Gastrocnemius medialis (tissue), 4 donors: ENCODE results near the gene COL25A1. TPM values are rescaled to one million over a fixed set of nuclear protein-coding genes. Genes with fewer than 3 reads are reported as not detected.

Experiments used
- ATAC-seq, 2 donors: fragments of 150-250 bp; one replicate each; pipeline ENCODE4 v1.9.1; 2016
- DNase-seq, 2 donors: peaks; one replicate each; pipeline ENCODE4 v3.0.0-alpha.2; 2019
- H3K27ac ChIP-seq, 4 donors: fragments of 200-600 bp; sonication (generic); 1 replicate in 1 of 4; 2 replicates in 3 of 4; pipeline ENCODE4 v1.5.1; 2016 to 2018; ENCODE audit warnings: mild to moderate bottlenecking in 2 of 4, moderate library complexity in 1 of 4
- H3K27me3 ChIP-seq, 3 donors: fragments of 200-600 bp; sonication (generic) in 2 of 3; 1 replicate in 1 of 3; 2 replicates in 2 of 3; pipeline versions ENCODE4 v1.5.1 to v1.6.0; 2016 to 2019; ENCODE audit warnings: mild to moderate bottlenecking in 1 of 3, moderate library complexity in 1 of 3
- H3K36me3 ChIP-seq, 2 donors: fragments of 200-600 bp; sonication (generic) in 1 of 2; one replicate each; pipeline ENCODE4 v1.5.1; 2017 to 2018
- H3K4me1 ChIP-seq, 2 donors: fragments of 200-600 bp; sonication (generic) in 1 of 2; one replicate each; pipeline ENCODE4 v1.5.1; 2016 to 2017; ENCODE audit warnings: mild to moderate bottlenecking in 2 of 2
- H3K4me3 ChIP-seq, 4 donors: fragments of 200-600 bp; sonication (generic) in 3 of 4; 1 replicate in 1 of 4; 2 replicates in 3 of 4; pipeline ENCODE4 v1.5.1; 2016 to 2019; ENCODE audit warnings: mild to moderate bottlenecking in 2 of 4
- H3K9me3 ChIP-seq, 3 donors: fragments of 200-600 bp; sonication (generic) in 2 of 3; 1 replicate in 1 of 3; 2 replicates in 2 of 3; pipeline ENCODE4 v1.5.1; 2016 to 2019
- CTCF ChIP-seq, 5 experiments: fragments of 450-650 bp in 3 of 5; fragments of 200-600 bp in 2 of 5; sonication (generic) in 2 of 5; IDR thresholded peaks in 4 of 5; conservative IDR thresholded peaks in 1 of 5; 1 replicate in 4 of 5; 2 replicates in 1 of 5; pipeline ENCODE4 v1.5.1; 2016 to 2019; ENCODE audit warnings: antibody characterized with exemption in 5 of 5, mild to moderate bottlenecking in 3 of 5, moderate library complexity in 3 of 5
- POLR2A ChIP-seq, 2 donors: fragments of 450-650 bp; IDR thresholded peaks; one replicate each; pipeline ENCODE4 v1.6.1; 2017; ENCODE audit warnings: antibody characterized with exemption in 2 of 2, mild to moderate bottlenecking in 2 of 2, moderate library complexity in 2 of 2
- in situ Hi-C, 4 donors: fragments of 200-750 bp; cut with MboI; loops; one replicate each; pipeline versions ENCODE4 v1.15.0 to v1.8.0; 2017; ENCODE audit warnings: low sequenced_read_pairs in 4 of 4
- intact Hi-C: fragments of 100-400 bp; cut with DNase I; formaldehyde crosslinking; loops from one replicate; pipeline ENCODE4 v1.15.1; 2023; ENCODE audit warnings: low total_unique reads
- total RNA-seq, 4 donors: library from RNA; depleted of rRNA; stranded (reverse); fragments of >200 nt; gene quantifications; one replicate each; pipeline versions ENCODE4 v1.1.0 to v1.2.3, GENCODE V29; 2016

Gene COL25A1
- total RNA-seq, 4 donors from 2014 or later: 0.27 to 2.0 (median 0.85) TPM; not detected in 1

DNA sequence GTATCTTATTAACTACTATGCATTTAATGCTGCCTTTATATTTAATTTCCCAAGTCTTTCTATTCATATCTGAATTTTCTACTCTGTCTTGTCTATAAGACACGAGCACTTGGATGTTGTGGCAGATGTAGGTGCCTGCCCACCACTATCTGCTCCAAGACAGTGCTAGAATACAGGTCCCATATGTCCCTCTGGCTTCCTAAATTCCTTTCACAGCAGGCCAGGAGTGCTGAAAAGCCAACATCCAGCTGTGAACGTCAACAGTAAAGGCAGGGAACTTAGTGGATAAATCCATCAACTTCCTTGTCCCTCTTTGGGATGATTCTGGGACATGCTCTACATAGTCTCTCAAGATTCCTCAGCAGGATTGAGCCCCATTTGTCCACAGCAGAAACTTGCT is 294.5 kb downstream of the COL25A1 start:
- Histone ChIP-seq H3K27ac (no peak overlapping the region), H3K36me3 (no peaks in the 10 kb centered on the region), H3K9me3 (no peaks in the 10 kb centered on the region), H3K4me3 (no peak overlapping the region), H3K4me1 (peaks cover 13 to 17% of the 10 kb centered on the region in 2 donors), H3K27me3 (no peaks in the 10 kb centered on the region)
- intact Hi-C loops: no loop called here
- ATAC-seq (no peak), DNase-seq (no peak)
- TF ChIP-seq CTCF (IDR thresholded peaks at IDR 0.05 in 4 of 5, conservative IDR thresholded peaks at IDR 0.05 in 1 of 5) (no peak), POLR2A (IDR thresholded peaks at IDR 0.05) (no peak)
- in situ Hi-C loops: no loop called here

GRCh38 chr4:109005523-109005922 is 296.9 kb downstream of the COL25A1 start:
- ATAC-seq (no peak), DNase-seq (no peak)
- no peak overlapping the region for H3K4me3 ChIP-seq
- peaks cover 9% of the 10 kb centered on the region in 2 donors for H3K4me1 ChIP-seq
- no peaks in the 10 kb centered on the region for H3K27me3 ChIP-seq
- H3K9me3 ChIP-seq: no peaks in the 10 kb centered on the region
- no peaks in the 10 kb centered on the region for H3K36me3 ChIP-seq
- H3K27ac ChIP-seq: no peak overlapping the region
- TF ChIP-seq CTCF (IDR thresholded peaks at IDR 0.05 in 4 of 5, conservative IDR thresholded peaks at IDR 0.05 in 1 of 5) (no peak), POLR2A (IDR thresholded peaks at IDR 0.05) (no peak)
- in situ Hi-C loops (no loop called here), intact Hi-C loops (no loop called here)

DNA sequence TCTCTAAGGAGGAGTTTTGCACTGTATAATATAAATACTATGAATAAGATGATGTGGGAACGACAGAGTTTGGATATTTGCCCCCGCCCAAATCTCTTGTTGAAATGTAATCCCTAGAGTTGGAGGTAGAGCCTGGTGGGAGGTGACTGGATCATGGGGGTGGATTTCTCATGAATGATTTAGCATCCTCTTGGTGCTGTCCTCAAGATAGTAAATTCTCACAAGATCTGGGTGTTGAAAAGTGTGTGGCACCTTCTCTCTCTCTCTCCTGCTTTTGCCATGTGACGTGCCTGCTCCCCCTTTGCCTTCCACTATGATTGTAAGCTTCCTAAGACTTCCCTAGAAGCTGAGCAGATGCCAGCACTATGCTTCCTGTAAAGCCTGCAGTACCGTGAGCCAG is 298.0 kb downstream of the COL25A1 start:
- DNase-seq: no peak
- Histone ChIP-seq H3K36me3 (no peaks in the 10 kb centered on the region), H3K27me3 (no peaks in the 10 kb centered on the region), H3K4me1 (no peaks in the 10 kb centered on the region), H3K4me3 (no peak overlapping the region), H3K27ac (no peak overlapping the region), H3K9me3 (no peaks in the 10 kb centered on the region)
- TF ChIP-seq POLR2A (IDR thresholded peaks at IDR 0.05) (no peak), CTCF (IDR thresholded peaks at IDR 0.05 in 4 of 5, conservative IDR thresholded peaks at IDR 0.05 in 1 of 5) (no peak)
- intact Hi-C loops (no loop called here), in situ Hi-C loops (no loop called here)
- no peak for ATAC-seq

DNA sequence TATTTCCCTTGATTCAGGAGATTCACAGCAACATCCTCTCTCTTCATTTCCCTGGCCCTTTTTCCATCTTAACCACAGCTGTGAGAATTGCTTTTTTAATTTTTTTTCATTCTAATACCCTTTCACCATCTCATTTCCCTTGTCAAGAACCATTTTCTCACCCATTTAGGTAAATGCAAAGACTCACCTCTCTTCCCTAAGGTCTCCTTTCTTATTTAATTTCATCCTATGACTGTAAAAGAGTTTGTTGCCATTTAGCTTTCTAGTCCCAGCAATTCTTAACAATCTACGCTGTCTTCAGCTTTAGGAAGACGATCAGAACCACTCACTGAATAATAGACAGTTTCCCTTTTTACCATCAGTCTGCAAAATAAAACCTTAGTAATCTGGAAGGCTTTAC is 298.5 kb downstream of the COL25A1 start:
- TF ChIP-seq POLR2A (IDR thresholded peaks at IDR 0.05) (no peak), CTCF (IDR thresholded peaks at IDR 0.05 in 4 of 5, conservative IDR thresholded peaks at IDR 0.05 in 1 of 5) (no peak)
- intact Hi-C loops: no loop called here
- DNase-seq (no peak), ATAC-seq (no peak)
- H3K36me3 ChIP-seq: no peaks in the 10 kb centered on the region
- in situ Hi-C loops: no loop called here
- no peak overlapping the region for H3K27ac ChIP-seq
- no peaks in the 10 kb centered on the region for H3K27me3 ChIP-seq
- no peak overlapping the region for H3K4me3 ChIP-seq
- H3K4me1 ChIP-seq: no peaks in the 10 kb centered on the region
- H3K9me3 ChIP-seq: no peaks in the 10 kb centered on the region
